Muscle of back (tissue), 11 donors: ENCODE measurements around the gene HOXA6. TPM values are rescaled to one million over a fixed set of nuclear protein-coding genes. Genes with fewer than 3 reads are reported as not detected.

Experiments
- DNase-seq, 3 donors: peaks; one replicate each; pipeline versions ENCODE4 v3.0.0 to v3.0.0-alpha.2; 2013
- polyA plus RNA-seq, 10 donors: library from polyadenylated mRNA; unstranded; fragments of 120-200 nt; gene quantifications; one replicate each; pipeline ENCODE4 v1.2.1, GENCODE V29; 2013; ENCODE audit not compliant: insufficient read length in 10 of 10

HOXA6 gene
- polyA plus RNA-seq, 10 donors, result 0.27 to 7.4 (median 2.3) TPM

- DNase-seq, result peak in 1 of 3 donors; percentile 63
Measured at GRCh38 chr7:27100694-27101170, 46.8 kb downstream of the HOXA6 start.

- DNase-seq, result peak in 2 of 3 donors; percentile 38 to 39
Measured at GRCh38 chr7:27099453-27100370, 47.9 kb downstream of the HOXA6 start.

DNA sequence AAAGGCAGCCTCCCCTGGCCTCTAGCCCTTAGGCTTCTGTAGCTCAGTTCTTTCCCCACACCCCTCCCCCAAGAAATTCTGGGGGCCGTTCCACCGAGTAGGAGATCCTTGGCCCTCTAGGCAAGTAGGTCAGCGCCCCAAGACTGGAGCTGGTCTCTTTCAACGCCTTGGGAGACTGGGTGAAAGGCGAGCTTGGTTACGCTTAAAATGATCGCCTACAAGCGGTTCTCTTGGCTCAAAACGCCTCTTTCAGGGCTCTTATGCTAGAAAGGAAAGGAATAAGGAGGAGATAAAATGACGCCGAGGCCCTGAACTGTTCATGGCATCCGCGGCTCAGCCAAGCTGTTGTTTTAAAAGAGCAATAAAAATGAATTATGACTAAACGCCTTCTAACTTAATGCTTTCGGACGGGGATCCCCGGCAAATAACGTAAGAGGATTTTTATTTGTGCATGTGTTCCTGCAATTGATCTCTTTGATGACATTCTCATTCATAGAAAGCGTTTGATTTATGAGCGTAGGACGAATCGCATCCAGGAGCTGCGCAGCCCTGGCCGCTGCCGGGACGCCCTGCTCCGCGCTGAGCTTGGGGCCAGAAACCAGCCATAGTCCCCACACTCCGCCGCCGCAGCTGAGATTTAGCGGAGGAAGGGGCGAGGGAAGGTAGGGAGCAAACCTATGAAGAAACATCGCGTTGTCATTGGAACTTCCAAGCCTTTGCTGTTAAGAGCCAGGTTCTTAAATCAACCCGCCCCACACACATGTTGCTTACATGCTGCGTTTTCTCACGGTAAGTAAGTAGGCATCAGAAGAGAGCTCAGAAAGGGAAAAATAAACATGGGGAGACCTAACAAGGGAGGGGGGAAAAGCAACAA is 48.8 kb downstream of the HOXA6 start:
- peak in 2 of 3 donors; percentile 84 to 92 for DNase-seq

GRCh38 chr7:27097686-27098577 is 49.6 kb downstream of the HOXA6 start:
- DNase-seq, result no peak

DNA sequence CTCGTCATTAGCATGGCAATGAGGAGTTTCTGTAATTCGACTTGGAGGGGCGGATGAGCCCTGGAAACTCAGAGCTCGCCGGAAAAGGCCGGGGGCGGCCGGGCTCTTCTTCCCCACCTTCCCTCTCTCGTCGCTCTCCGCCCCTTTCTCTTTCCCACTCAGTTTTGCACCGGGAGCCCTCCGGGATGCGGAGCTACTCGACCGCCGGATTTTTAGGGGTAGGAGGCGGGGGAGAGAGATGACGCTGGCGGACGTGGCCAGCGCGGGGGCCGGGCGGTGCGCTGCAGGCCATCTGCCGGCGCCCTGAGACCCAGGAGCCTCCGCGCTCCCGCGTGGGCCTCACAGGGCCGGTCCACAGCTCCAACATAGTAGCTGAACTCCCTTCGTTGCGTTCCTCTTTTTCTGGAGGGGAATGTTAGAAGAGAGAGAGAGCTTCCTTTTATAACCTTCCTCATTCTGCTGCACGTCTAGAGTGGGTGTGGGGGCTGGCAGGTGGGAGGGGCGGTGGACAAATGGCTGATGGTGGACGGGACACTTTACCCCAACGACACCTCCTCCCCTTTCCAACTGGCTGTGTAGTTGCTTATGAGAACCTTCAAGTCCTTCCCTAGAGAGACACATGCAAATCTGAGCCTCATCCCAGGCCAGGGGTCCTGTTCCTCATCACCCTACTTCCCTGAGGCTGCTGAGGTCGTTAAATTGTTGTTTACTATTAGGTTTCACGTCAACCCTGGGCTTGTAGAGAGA is 50.6 kb downstream of the HOXA6 start:
- DNase-seq, result peak; percentile 49 to 90 (median 79)

GRCh38 chr7:27095897-27096767 is 51.4 kb downstream of the HOXA6 start, which contains the start of gene HOXA1:
Gene HOXA1 (minus strand): TSS chr7:27096000. CDS start chr7:27095912, 88 bp downstream.
- peak; percentile 87 to 93 (median 90) for DNase-seq

Other genes with a start within 250 kb of the HOXA6 start
- 1 to 10 TPM in 5 of 10 donors, under 1 TPM in 5; 0.71 to 1.3 (median 0.98) TPM for gene HOXA1, start 51.8 kb downstream of the HOXA6 start, polyA plus RNA-seq
- gene HOXA2, start 45.1 kb downstream of the HOXA6 start, polyA plus RNA-seq, result 1 to 10 TPM; 1.6 to 7.4 (median 4.4) TPM
- gene HOXA4, start 17.0 kb downstream of the HOXA6 start, polyA plus RNA-seq, result 10 to 100 TPM; 12.7 to 34.5 (median 26.5) TPM
- gene HOXA5, start 4.1 kb downstream of the HOXA6 start, polyA plus RNA-seq, result 10 to 100 TPM in 2 of 10 donors, 1 to 10 TPM in 8; 6.4 to 12.0 (median 7.9) TPM
- gene HOXA3, start 4.8 kb upstream of the HOXA6 start, polyA plus RNA-seq, result 10 to 100 TPM in 7 of 10 donors, 1 to 10 TPM in 3; 7.1 to 20.2 (median 13.8) TPM
- gene HOXA7, start 8.9 kb upstream of the HOXA6 start, polyA plus RNA-seq, result 10 to 100 TPM in 2 of 10 donors, 1 to 10 TPM in 7, under 1 TPM in 1; 0.84 to 12.3 (median 5.6) TPM
- 10 to 100 TPM in 5 of 10 donors, under 1 TPM in 5; 0.15 to 25.4 (median 6.0) TPM for gene HOXA9, start 17.8 kb upstream of the HOXA6 start, polyA plus RNA-seq
- 10 to 100 TPM in 4 of 10 donors, 1 to 10 TPM in 1, under 1 TPM in 4, not detected in 1; 0.20 to 38.2 (median 9.7) TPM for gene HOXA10, start 26.5 kb upstream of the HOXA6 start, polyA plus RNA-seq
- gene HOXA11, start 37.5 kb upstream of the HOXA6 start, polyA plus RNA-seq, result 1 to 10 TPM in 2 of 10 donors, under 1 TPM in 2, not detected in 6; 0.12 to 6.9 (median 2.4) TPM
- gene HOXA13, start 52.3 kb upstream of the HOXA6 start, polyA plus RNA-seq, result under 1 TPM in 2 of 10 donors, not detected in 8; 0.20 to 0.41 TPM
- gene EVX1, start 95.0 kb upstream of the HOXA6 start, polyA plus RNA-seq, result not detected